Measurements from ENCODE around the gene ZNF536. TPM values are rescaled to one million over a fixed set of nuclear protein-coding genes. Genes with fewer than 3 reads are reported as not detected.

The ZNF536 gene
- total RNA-seq, 1 donor from 2014 or later: 9.2 TPM

DNA sequence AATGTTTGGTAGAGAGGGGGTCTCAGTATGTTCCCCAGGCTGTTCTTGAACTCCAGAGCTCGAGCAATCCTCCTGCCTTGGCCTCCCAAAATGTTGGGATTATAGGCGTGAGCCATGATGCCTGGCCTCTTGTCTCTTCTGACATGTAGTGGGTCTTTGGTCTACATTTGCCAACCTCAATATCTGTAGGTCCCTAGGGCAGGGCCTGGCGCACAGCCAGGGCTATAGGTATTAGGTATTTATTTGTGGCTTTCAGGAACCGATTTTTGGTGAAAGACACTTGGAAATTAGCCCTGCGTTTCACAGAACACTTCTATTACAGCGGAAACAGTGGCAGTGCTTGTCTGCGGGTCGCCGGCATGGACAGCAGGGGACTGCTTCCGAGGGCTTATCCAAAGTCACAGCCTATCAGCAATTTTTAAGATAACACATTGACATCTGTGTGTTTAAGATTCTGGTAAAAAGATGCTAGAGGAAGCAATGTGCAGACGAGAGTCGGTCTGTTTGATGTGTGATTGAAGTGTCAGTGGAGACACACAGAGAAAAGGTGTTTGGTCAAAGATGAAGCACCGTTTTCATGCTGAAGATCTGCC lies 14.5 kb downstream of the ZNF536 start:
- peak; percentile 13 for DNase-seq (ENCODE audit: extremely low spot score, unreplicated experiment)

DNA sequence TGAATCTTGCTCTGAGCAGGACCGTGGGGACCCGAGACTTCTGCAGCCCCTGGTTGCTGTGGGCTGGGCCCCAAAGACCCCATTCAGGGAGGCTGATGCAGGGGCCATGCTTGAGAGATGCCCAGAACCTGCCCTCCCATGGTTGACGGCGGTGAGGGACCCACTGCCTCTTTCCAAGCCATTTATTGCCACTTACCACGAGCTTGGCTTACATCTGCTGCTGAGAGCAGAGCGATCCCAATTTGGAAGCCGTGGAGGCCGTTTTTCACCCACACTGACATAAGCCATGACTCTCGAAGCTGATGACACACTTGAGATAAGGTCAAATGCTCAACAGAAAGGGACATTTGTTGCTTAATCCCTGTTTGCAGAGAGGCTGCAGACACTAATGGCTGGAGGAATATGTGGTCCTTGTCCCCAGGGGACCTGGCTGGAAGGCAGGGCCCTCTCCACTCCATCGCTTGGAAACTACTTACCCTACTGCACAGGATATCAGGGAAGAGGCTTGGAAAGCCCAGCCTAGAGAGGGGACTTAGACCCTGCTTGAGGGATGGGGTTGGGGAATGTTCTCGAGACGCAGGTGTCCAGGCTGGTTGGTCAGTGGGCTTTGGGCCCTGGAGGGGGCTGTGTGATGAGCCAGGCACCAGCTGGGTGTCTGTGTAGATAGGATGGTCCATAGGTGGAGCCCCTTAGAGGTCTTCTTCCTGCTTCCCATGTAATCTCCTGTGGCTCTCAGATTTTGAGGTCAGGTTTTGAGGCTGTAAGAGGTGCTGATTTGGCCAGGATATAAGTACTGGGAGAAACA lies 15.3 kb downstream of the ZNF536 start:
- Mint-ChIP-seq H3K4me1 (ENCODE audit: unreplicated experiment) (peaks cover 7% of the 10 kb centered on the region), H3K4me3 (no peak overlapping the region), H3K27me3 (peaks cover 36% of the 10 kb centered on the region), H3K9me3 (no peaks in the 10 kb centered on the region), H3K36me3 (no peaks in the 10 kb centered on the region), H3K27ac (no peak overlapping the region)
- TF ChIP-seq, protein P1, sequence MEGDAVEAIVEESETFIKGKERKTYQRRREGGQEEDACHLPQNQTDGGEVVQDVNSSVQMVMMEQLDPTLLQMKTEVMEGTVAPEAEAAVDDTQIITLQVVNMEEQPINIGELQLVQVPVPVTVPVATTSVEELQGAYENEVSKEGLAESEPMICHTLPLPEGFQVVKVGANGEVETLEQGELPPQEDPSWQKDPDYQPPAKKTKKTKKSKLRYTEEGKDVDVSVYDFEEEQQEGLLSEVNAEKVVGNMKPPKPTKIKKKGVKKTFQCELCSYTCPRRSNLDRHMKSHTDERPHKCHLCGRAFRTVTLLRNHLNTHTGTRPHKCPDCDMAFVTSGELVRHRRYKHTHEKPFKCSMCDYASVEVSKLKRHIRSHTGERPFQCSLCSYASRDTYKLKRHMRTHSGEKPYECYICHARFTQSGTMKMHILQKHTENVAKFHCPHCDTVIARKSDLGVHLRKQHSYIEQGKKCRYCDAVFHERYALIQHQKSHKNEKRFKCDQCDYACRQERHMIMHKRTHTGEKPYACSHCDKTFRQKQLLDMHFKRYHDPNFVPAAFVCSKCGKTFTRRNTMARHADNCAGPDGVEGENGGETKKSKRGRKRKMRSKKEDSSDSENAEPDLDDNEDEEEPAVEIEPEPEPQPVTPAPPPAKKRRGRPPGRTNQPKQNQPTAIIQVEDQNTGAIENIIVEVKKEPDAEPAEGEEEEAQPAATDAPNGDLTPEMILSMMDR (conservative IDR thresholded peaks at IDR 0.05): no peak
- peak; percentile 29 for DNase-seq (ENCODE audit: extremely low spot score, unreplicated experiment)

More for the DNA sequence above, 14.5 kb downstream of the ZNF536 start:
- Mint-ChIP-seq H3K36me3 (no peaks in the 10 kb centered on the region), H3K4me3 (no peak overlapping the region), H3K27ac (no peak overlapping the region), H3K27me3 (peaks cover 35% of the 10 kb centered on the region), H3K4me1 (ENCODE audit: unreplicated experiment) (peaks cover 2% of the 10 kb centered on the region), H3K9me3 (no peaks in the 10 kb centered on the region)
- TF ChIP-seq, protein P1 (conservative IDR thresholded peaks at IDR 0.05): no peak

DNA sequence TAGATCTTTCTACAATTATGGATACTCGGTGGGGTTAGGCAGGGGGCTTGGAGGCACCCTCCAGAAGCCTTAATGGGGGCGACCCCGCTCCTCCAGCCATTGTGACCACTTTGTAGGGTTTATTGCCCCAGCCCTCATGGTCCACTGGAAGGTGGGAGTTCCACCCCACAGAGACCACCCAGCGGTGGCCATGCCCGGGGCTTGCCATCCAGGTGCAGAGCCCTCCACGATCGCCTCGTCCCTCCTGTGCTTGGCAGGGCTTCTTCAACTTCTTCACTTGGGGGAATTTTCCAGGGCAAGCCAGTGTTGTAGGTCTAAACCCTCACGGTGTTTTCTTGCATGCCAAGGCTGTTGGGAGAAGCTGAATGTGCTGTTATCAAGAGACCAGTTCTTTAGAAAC lies 16.1 kb downstream of the ZNF536 start:
- DNase-seq (ENCODE audit: extremely low spot score, unreplicated experiment): peak; percentile 42
- no peak overlapping the region for H3K27ac Mint-ChIP-seq
- TF ChIP-seq, protein P1 (conservative IDR thresholded peaks at IDR 0.05): no peak
- peaks cover 40% of the 10 kb centered on the region for H3K27me3 Mint-ChIP-seq
- H3K4me3 Mint-ChIP-seq: no peak overlapping the region
- H3K9me3 Mint-ChIP-seq: no peaks in the 10 kb centered on the region
- H3K4me1 Mint-ChIP-seq (ENCODE audit: unreplicated experiment): peaks cover 7% of the 10 kb centered on the region
- H3K36me3 Mint-ChIP-seq: no peaks in the 10 kb centered on the region

DNA sequence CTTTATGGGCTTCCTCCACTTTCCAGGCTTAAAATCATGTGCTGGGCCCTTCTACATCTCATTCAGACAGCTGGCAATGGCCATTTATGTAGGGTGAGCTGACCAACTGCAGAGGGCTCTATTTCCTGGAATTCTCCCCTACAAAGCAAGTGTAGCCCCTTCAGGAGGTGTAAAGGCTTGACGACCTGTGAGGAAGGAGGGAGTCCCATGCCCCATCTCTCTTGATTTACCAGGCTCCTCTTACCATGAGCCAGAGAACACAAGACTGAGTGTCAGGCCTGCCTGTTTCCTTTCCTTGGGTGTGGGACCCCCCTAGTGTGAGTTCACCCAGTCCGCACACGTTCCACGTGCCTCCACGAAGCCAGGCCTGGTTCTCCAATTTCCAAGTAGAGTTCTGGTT lies 16.6 kb downstream of the ZNF536 start:
- TF ChIP-seq, protein P1 (conservative IDR thresholded peaks at IDR 0.05): no peak
- Mint-ChIP-seq H3K27me3 (peaks cover 45% of the 10 kb centered on the region), H3K4me1 (ENCODE audit: unreplicated experiment) (peaks cover 7% of the 10 kb centered on the region), H3K4me3 (no peak overlapping the region), H3K36me3 (no peaks in the 10 kb centered on the region), H3K9me3 (no peaks in the 10 kb centered on the region), H3K27ac (no peak overlapping the region)
- DNase-seq (ENCODE audit: extremely low spot score, unreplicated experiment): peak; percentile 48

DNA sequence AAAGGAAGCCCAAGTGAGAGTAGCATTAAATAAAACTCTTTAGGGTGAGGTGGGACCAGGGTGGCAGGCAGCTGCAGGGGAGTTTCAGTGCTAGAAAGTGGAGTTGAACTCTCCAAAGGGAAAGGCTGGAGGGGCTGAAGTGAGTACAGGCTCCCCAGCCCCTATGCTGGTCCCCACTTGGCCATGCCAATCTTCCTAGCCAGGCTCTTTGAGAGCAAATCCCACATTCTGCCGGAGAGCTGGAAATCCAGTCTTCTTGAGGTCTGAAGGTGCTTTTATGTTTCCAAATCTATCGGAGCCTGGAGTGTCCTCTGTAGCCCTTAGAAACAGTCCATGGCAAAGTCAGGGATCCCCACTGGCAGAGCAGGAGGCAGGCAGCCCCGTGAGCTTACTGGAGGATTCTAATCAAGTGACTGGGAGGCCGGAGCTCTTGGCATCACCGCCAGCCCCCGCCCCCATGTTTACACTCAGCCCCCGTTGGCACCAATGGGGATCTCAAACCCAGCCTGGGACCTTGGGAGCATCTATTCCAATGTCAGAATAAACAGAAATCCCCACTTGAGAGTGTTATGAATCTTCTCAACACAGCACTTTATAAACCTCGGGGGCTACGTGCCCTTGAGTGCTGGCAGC lies 18.3 kb downstream of the ZNF536 start:
- Mint-ChIP-seq H3K27ac (no peak overlapping the region), H3K4me1 (ENCODE audit: unreplicated experiment) (peaks cover 7% of the 10 kb centered on the region), H3K9me3 (no peaks in the 10 kb centered on the region), H3K27me3 (peaks cover 53% of the 10 kb centered on the region), H3K4me3 (no peak overlapping the region), H3K36me3 (no peaks in the 10 kb centered on the region)
- TF ChIP-seq, protein P1 (conservative IDR thresholded peaks at IDR 0.05): no peak
- peak; percentile 32 for DNase-seq (ENCODE audit: extremely low spot score, unreplicated experiment)
